Parathyroid adenoma (tissue), 2 donors: ENCODE results near the gene POLD2.
A peak's percentile ranks its signal among the peaks of the same experiment; 100 is the strongest.

Source experiments
- H2AFZ ChIP-seq: fragments of 300-600 bp; sonication (generic); one replicate; pipeline ENCODE4 v1.7.0; 2017; ENCODE audit warnings: antibody characterized with exemption, mild to moderate bottlenecking
- H3K27ac ChIP-seq: fragments of 300-600 bp; sonication (generic); one replicate; pipeline ENCODE4 v1.7.0; 2017
- H3K27me3 ChIP-seq: fragments of 300-600 bp; sonication (generic); one replicate; pipeline ENCODE4 v1.7.0; 2017; ENCODE audit warnings: low read length; ENCODE audit not compliant: control insufficient read depth, insufficient read depth
- H3K36me3 ChIP-seq: fragments of 300-600 bp; sonication (generic); one replicate; pipeline ENCODE4 v1.7.0; 2017; ENCODE audit warnings: low read length; ENCODE audit not compliant: control insufficient read depth, insufficient read depth
- H3K4me1 ChIP-seq: fragments of 300-600 bp; sonication (generic); one replicate; pipeline ENCODE4 v1.7.0; 2017; ENCODE audit warnings: control low read depth
- H3K4me2 ChIP-seq: fragments of 300-600 bp; sonication (generic); one replicate; pipeline ENCODE4 v1.7.0; 2017; ENCODE audit warnings: low read length
- H3K4me3 ChIP-seq: fragments of 300-600 bp; sonication (generic); one replicate; pipeline ENCODE4 v1.7.0; 2017; ENCODE audit warnings: low read depth, low read length
- H3K79me2 ChIP-seq: fragments of 300-600 bp; sonication (generic); one replicate; pipeline ENCODE4 v1.7.0; 2017; ENCODE audit warnings: control low read depth
- H3K9ac ChIP-seq: fragments of 300-600 bp; sonication (generic); one replicate; pipeline ENCODE4 v1.7.0; 2017; ENCODE audit warnings: mild to moderate bottlenecking
- H3K9me3 ChIP-seq: fragments of 300-600 bp; sonication (generic); one replicate; pipeline ENCODE4 v1.7.0; 2017; ENCODE audit warnings: low read length; ENCODE audit not compliant: control insufficient read depth
- TF ChIP-seq, protein P1 (sequence below): fragments of 300-600 bp; sonication (generic); IDR thresholded peaks from one replicate; pipeline ENCODE4 v1.7.0; 2017; ENCODE audit warnings: antibody characterized with exemption, mild to moderate bottlenecking
- donor health status: primary hyperparathyroidism.

POLD2 gene

DNA sequence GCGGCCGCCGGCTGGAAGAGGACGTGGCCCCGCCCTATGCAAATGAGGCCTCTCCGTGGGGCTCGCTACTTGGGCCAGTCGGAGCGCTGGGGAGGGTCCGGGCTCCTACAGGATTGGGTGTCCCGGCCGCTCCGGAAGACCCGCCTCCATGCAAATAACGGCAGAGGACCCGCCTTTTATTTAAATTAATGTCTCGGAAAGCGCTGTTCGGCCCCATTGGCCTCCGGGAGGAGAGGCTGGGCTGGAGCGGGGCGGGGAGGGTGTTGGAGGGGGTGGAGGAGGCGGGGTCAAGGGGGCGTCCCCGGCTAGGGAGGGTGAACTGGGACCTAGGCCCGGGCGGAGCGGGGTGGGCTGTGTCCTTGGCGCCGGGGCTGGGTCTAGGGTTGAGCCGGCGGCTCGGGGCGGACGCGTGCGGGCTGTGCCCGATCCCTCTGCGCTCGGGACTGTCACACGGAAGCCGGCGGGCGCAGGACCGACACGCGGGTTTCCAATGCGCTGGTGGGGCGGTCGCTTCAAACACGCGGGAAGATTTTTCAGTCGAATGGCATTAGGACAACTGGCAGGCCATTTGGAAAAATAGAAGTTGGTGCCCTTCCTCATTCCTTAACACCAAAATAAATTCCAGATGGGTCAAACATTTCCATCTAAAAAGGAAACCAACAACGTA lies 40.7 kb downstream of the POLD2 start:
- Histone ChIP-seq H3K9ac (no peak overlapping the region), H2AFZ (peak overlapping the region; percentile 79), H3K4me3 (peak overlapping the region; percentile 64), H3K9me3 (no peaks in the 10 kb centered on the region), H3K27ac (peak overlapping the region; percentile 63), H3K4me2 (peak overlapping the region; percentile 81), H3K36me3 (no peaks in the 10 kb centered on the region), H3K79me2 (no peaks in the 10 kb centered on the region), H3K4me1 (no peaks in the 10 kb centered on the region), H3K27me3 (no peaks in the 10 kb centered on the region)
- TF ChIP-seq, protein P1, sequence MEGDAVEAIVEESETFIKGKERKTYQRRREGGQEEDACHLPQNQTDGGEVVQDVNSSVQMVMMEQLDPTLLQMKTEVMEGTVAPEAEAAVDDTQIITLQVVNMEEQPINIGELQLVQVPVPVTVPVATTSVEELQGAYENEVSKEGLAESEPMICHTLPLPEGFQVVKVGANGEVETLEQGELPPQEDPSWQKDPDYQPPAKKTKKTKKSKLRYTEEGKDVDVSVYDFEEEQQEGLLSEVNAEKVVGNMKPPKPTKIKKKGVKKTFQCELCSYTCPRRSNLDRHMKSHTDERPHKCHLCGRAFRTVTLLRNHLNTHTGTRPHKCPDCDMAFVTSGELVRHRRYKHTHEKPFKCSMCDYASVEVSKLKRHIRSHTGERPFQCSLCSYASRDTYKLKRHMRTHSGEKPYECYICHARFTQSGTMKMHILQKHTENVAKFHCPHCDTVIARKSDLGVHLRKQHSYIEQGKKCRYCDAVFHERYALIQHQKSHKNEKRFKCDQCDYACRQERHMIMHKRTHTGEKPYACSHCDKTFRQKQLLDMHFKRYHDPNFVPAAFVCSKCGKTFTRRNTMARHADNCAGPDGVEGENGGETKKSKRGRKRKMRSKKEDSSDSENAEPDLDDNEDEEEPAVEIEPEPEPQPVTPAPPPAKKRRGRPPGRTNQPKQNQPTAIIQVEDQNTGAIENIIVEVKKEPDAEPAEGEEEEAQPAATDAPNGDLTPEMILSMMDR = no peak

DNA sequence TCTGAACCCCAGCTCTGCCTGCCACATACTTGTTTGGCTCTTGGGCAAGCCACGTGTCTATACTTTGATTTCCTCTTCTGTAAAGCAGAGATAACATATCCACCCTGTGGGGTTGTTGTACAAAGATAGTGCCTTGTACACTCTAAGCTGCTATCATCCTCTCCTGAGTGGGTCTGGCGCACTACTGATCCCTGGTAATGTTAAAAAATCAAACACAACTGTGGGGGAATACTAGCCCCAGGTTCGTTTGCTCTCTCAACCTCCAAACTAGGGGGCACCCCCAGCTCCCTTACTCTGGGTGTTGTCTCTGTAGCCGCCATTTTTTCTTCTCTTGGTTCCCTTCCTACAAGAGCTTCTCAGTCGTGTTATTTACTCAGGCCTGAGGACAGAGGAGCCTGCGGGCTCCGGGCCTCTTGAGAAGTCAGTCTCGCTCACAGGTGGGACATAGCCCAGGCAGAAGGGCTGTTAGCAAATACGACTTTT lies 42.0 kb downstream of the POLD2 start:
- Histone ChIP-seq H3K4me1 (no peaks in the 10 kb centered on the region), H3K27ac (no peak overlapping the region), H3K79me2 (no peaks in the 10 kb centered on the region), H3K4me3 (peak overlapping the region; percentile 86), H3K9me3 (no peaks in the 10 kb centered on the region), H3K9ac (no peak overlapping the region), H3K27me3 (no peaks in the 10 kb centered on the region), H3K36me3 (no peaks in the 10 kb centered on the region), H2AFZ (no peak overlapping the region), H3K4me2 (peak overlapping the region; percentile 97)
- TF ChIP-seq, protein P1 = no peak

DNA sequence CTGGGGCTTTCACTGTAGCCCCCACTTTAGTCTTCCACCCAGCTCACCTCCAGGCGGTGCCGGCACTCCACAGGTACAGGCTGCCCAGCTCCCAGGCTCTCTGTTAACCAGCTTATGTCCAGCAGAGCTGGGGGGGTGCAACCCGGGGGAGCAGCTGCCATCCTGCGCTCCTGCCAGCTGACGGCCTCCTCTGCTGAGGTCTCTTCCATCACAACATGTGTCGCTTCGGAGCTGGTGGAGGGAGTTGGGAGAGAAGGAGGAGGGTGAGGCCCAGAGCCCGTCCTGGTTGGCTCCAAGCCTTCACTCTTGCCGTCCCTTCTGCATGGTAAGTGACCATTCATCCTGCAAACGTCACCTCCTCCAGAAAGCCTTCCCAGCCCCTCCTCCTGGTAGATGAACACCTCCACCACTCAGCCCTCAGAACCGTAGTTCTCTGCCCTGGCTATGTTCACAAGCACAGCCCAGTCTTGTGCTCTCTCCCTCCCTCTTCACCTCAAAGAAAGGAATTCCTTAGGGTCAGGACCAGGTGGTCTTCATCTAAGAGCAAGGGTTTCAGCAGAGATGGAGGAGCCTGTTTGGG lies 42.6 kb downstream of the POLD2 start:
- Histone ChIP-seq H3K4me2 (no peak overlapping the region), H3K27ac (no peak overlapping the region), H3K4me1 (no peaks in the 10 kb centered on the region), H3K27me3 (no peaks in the 10 kb centered on the region), H3K9me3 (no peaks in the 10 kb centered on the region), H3K79me2 (no peaks in the 10 kb centered on the region), H3K9ac (no peak overlapping the region), H3K36me3 (no peaks in the 10 kb centered on the region), H3K4me3 (no peak overlapping the region), H2AFZ (no peak overlapping the region)
- TF ChIP-seq, protein P1 = no peak

DNA sequence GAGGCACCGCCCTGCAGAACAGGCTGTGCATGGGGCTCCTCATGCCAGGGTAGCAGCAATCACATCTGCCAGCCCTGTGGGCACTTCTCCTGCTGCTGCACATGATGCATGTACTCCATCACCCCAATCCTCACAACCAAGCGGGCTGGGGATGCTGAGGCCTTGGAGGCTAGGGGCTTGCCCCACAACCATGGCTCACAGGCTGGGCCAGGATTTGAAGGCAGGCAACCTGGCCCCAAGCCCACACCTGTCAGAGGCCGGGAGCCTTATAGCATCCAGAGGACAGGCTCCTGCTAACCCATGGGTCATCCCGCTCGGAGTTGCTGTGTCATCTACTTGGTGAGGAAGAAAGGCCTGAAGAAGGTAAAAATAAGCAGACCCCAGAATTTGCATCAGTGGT lies 43.2 kb downstream of the POLD2 start:
- Histone ChIP-seq H3K27me3 (no peaks in the 10 kb centered on the region), H3K79me2 (no peaks in the 10 kb centered on the region), H3K4me3 (no peak overlapping the region), H2AFZ (no peak overlapping the region), H3K4me1 (no peaks in the 10 kb centered on the region), H3K9me3 (no peaks in the 10 kb centered on the region), H3K27ac (no peak overlapping the region), H3K9ac (no peak overlapping the region), H3K4me2 (no peak overlapping the region), H3K36me3 (no peaks in the 10 kb centered on the region)
- TF ChIP-seq, protein P1 = no peak
